GM18507 (cell line): ENCODE results near the gene CDK5.

ENCODE experiments used
- DNase-seq: peaks from one replicate; pipeline ENCODE4 v3.0.0; 2011; ENCODE audit warnings: low read depth; ENCODE audit not compliant: insufficient read length; ENCODE audit errors: extremely low spot score
- FAIRE-seq: peaks from 2 replicates; lab custom pipeline; 2011; peaks lifted over from hg19 to GRCh38; lab: Jason Lieb, UNC

CDK5 gene

DNA sequence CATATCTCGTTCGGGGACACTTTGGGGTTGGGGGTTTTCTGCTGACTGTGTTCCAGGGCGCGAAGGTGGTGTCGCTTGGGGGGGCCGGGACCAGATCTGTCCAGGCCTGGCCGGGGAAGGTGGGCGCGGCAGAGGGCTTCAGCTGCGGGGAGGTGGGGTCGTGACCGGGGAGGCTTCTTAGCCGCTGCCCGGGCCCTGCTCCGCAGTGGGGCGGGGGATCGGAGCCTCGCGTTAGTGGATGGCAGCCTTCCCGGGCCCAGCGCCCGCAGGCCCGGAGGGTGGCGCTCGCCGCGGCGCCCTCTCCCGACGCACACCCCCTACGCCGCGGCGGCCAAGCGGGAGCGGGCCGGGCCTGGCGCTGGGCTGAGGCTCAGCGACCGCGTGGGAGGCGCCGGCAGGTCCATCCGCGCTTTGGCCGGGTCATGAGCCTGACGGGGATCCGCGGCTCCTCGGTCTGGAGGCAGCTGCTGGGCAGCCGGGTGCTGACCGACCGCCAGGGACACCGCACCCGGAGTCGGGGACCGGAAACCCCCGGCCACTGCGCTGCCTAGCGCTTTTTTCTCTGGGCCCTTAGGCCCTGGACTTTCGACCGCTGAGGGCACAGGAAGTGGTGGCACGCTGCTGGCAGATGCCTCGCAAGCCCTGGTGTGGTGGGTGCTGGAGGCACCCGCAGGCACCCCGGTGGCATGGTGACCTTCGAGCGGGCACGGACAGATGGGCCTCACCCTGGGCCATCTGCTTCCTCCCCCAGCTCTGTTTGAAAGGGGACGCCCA lies 29.7 kb upstream of the CDK5 start:
- FAIRE-seq (no peak), DNase-seq (no peak)

DNA sequence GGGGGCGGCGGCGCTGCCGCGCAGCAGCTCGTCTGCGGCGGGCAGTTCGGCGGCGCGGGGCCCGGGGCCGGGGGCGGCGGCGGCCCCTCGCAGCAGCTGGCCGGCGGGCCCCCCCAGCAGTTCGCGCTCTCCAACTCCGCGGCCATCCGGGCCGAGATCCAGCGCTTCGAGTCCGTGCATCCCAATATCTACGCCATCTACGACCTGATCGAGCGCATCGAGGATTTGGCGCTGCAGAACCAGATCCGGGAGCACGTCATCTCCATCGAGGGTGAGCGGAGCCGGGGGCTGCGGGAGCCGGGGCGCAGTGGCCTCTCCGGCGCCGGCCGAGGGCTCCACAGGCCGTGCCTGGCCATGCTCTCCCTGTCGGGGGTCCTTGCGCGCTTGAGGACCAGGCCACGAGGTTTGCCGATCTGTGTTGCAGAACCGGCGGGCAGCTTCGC lies 29.1 kb upstream of the CDK5 start:
- DNase-seq (no peak), FAIRE-seq (no peak)

DNA sequence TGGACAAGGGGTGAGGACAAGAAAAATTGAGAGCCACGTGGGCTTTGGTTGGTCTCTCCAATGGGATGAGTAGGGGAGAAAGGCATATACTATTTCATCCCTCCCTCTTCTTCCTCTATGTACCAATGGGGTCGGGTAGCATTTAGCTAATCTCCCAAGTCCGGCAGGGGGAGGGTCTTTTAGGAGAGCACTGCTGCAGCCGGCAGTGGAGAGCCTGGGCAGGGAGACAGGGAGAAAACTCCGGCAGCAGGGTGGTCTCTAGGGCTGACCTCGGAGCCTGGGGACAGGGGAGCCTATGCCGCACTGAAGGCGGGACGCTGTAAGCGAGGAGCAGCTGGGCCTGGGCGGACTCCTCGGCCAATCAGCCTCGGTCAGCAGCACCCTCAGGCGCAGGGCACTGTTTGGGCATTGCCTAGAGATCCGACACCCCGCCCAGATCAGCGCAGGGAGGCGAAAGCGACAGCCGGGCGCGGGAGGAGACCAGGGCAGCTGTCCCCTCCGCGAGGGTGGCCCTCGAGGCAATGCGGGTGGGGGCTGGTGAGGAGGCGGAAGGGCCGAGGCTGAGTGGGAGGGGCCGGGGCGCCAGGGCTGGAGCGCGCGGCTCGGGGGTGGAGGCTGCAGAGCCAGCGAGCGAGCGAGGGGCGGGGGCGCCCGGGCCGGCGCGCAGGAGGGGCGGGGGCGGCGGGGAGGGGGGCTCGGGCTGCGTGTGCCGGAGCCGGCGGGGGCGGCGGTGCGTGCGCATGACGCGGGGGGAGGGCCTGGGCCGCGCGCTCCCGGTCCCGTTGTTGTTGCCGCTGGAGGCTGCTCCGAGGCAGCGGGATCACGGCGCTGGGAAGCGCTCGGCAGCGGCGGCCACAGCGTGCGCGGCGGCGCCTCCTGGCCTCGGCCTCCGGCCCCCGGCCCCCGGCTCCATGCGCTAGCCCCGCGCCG lies 28.3 kb upstream of the CDK5 start, which contains the start of gene AGAP3:
Gene AGAP3 (plus strand): TSS at position 785 of the 930 bp plus-strand sequence. CDS start 267 bp downstream, outside the sequence.
- DNase-seq (peak; percentile 73), FAIRE-seq (no peak)

DNA sequence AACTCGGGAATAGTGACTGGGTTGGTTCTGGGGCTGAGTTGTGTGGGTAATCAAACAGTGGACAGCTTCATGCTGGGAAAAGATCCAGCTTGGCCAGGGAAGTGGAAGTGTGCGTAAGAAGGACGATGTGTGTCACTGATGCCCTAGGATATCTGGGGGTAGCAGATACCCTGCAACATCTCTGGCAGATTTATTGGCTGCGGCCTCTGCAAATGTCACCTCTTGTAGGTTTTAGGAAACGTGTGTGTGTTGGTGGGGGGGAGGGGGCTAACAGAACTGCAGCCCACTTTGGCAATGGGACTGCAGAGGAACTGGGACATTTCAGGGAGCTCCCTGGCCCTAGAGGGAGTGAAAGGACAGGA lies 27.6 kb upstream of the CDK5 start:
- no peak for FAIRE-seq
- DNase-seq = no peak

DNA sequence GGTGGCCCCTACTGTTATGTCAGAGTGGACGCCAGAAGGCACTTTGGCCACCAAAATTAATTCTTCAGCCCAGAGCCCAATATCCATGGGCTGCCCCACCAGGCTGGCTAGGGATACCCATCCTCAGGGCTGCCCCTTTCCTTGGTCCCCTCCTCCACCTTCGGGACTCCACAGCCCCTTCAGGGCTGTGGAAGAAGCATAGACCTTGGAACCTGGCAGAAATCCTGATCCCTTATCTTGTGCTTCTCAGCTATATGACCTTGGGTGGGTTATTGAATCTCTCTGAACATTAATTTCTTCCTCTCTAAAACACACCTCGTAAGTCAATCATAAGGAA lies 26.1 kb upstream of the CDK5 start:
- FAIRE-seq (no peak), DNase-seq (no peak)

DNA sequence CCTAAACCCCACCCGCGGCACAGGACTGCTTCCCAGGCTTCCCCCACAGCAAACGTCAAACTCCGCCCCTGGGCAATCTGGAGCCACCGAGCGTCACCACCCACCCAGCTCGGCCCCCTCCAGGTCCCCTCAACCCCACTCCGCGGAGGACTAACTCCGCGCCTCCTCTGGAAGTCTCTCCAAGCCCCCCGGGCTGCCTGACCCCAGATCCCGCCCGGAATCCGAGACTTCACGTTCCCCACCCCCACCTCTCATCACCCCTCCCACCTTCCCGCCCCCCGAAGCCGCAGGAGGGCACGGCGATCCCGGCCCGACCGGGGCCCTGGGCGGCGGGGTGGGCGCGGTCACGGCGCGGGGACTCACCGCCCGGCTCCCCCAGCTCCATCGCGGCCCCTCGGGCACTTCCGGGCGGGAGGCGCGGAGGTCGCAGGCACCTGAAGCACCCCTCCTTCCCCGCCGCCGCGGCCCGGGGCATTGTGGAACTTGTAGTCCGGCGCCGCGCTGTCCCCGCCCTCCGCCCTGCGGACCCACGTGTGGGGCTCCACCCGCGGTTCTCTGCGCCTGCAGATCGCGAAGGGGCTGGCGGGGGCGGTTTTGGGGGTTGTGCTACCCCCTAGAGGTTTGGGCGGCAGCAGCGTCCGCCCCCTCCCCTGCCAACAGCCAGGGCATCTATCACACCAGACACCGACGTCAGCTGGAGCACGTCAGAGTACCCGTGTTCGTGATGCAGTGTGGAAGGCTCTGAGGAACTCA lies 25.6 kb upstream of the CDK5 start, which contains the start of gene TMUB1:
Gene TMUB1 (minus strand): TSS at position 423 of the 753 bp plus-strand sequence. CDS start 930 bp downstream, outside the sequence.
- DNase-seq (peak; percentile 58), FAIRE-seq (peak; percentile 46)

DNA sequence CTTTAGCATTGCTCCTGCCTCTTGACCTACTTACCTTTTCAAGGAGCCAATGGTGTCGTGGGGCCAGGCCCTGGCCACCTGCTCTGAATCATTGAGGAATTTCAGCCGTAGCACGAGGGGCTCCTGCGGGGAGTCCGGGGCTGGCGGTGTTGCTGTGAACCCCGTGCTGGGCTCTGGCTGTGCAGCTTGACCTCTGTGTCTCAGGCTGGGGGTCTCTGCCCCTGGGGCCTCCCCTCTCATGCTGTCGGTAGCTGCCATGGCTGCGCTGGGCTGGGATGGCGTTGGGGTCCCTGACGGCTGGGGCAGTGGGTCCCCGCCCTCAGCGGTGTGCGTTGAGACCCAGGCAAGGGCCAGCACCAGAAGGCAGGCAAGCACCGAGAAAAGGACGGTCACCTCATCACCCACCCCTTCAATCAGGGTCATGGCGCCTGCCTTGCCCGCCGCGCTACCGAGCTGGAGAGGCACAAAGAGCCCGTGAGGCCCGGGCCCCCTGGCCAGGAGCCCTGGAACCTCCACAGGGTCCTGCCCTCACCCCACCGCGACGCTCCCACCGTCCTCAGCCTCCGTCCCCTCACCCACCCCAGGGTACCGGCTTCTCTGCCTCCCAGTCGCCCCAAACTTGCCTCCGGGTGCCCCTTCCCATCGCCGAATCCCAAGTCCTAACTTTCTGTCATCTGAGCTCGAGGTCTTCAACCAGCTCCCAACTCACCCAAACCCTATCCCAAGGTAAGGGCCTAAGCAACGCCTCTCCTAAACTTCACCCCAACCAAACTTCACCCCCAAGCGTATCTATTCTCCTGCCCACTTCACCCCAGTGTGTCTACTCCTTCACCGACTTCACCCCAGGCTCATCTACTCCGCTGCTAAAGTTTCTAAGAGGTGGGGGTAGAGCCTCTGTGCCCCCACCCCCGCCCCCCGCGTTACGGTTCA lies 24.7 kb upstream of the CDK5 start:
- FAIRE-seq (no peak), DNase-seq (no peak)

DNA sequence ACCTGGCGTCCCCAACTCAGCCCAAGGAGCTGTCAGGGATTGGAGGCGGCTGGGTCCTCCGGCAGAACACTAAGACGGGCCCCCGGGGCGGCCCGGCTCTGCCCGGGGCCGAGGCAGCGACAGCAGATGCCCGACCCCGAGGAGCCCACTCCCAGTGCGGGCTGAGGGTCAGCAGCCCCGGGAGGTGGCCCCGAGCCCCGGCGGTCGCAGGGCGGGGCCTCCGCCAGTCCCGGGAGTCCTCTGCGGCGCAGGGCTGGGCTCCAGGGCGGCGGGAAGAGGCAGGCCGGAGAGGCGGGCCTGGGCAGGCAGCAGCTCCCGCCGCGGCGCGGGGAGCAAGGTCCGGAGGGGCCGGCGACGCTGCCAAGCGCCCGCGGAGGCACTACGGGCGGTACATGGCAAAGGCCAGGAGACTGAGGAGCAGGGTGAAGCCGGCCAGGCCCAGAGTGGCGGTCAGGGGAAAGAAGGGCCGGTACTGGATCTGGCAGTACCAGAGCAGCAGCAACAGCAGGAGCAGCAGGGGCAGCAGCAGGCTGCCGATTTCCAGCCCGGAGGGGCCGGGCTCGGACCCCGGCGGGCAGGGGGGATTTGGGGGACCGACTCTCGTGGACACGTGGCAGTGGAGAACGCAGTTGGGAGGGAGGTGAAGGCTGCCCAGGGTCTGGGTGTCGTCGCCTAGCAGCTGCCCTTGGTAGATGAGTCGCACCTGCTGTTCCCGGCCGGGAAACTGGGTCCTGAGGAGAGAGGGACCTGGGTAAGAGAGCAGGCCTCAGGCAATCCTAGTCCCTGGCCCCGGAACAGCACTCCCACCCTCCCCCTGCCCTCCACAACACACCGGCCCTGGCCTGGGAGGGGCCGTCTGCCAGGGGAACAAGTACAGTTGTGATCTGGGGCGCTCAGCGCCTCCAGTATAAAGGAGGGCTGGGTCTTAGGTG lies 23.7 kb upstream of the CDK5 start:
- DNase-seq (no peak), FAIRE-seq (no peak)

DNA sequence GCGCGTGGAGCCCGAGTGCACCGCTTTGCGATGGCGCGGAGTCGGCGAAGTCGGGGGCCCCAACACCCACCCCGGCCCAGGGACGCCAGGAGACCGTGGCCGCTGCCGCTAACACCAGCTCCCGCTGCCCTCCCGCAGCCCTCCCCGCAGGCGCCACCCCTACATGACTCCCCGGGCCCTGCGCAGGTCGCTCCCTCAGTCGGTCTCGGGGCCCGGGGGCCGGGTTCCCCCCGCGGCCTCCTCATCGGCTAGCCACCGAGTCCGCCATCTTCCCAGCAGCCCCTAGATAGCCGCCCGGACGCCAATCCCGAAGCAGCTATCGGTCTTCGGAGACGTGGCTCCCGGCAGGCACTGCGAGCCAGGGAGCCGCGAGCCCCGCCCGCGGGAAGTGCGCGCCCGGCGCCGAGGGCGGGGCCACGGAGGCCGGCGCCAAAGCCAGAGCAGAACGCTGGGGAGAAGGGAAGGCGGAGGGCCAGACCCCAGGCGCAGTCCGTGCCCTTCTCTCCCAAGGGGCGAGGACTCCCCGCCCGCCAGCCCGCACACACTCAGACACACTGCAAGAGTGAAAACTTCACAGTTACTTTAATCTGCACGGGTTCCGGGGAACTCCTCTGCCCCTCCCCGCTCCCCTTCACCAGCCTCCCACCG lies 22.9 kb upstream of the CDK5 start, which contains the start of gene FASTK:
Gene FASTK (minus strand): TSS at position 288 of the 648 bp plus-strand sequence. CDS start 43 bp downstream, at position 245.
- DNase-seq = peak; percentile 93
- FAIRE-seq = peak; percentile 92

DNA sequence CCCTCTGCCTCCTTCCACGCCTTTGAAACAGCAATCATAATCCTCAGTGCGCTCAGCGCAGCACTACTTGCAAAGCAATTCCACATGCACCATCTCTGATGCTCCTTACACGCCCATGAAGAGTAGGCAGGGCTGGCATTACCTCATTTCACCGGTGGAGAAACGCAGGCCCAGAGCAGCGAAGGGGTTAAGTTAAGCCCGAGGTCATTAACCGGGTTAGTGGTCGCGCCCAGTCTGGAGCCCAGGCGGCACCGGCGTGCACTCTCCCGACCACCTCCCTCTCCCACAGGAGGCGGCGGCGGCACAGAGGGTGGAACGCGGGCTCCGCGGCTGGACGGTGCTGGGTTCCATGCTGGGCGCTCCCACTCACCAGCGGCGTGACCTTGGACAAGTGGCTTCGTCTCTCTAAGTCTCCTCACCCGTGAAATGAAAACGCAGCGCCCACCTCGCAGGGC lies 22.4 kb upstream of the CDK5 start:
- FAIRE-seq = no peak
- DNase-seq = no peak

DNA sequence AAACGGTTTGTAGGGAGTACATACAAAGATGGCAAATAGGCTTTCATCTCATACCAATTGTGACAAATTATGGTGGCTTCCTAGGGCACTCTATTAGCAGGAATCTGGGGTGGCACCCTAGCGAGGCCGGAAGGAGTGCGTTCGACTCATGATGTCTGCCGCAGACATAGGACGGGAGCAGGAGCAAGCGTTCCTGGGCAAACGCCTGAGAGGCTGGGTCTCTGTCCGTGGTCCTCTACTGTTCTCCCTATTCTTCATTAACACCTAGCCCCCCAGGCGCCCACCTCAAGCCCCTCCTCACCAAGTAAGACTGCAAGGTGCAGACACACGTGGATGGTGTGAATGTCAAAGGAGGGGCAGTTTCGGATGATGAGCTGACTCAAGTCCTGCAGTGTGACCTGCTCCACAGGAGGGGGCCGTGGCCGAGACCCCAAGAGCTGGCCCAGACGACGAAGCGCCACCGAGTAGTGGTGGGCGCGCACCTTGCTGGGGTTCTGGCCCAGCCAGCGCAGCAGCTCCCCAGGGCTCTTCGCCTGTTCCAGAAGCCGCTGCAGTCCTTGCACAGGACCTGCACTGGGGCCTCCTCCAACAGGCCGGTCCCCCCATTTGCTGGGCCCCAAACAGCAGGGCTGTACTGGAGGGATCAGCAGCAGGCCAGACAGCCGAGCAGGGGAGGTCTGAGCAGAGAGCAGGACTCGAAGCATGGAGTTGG lies 21.7 kb upstream of the CDK5 start:
- FAIRE-seq (no peak), DNase-seq (no peak)

DNA sequence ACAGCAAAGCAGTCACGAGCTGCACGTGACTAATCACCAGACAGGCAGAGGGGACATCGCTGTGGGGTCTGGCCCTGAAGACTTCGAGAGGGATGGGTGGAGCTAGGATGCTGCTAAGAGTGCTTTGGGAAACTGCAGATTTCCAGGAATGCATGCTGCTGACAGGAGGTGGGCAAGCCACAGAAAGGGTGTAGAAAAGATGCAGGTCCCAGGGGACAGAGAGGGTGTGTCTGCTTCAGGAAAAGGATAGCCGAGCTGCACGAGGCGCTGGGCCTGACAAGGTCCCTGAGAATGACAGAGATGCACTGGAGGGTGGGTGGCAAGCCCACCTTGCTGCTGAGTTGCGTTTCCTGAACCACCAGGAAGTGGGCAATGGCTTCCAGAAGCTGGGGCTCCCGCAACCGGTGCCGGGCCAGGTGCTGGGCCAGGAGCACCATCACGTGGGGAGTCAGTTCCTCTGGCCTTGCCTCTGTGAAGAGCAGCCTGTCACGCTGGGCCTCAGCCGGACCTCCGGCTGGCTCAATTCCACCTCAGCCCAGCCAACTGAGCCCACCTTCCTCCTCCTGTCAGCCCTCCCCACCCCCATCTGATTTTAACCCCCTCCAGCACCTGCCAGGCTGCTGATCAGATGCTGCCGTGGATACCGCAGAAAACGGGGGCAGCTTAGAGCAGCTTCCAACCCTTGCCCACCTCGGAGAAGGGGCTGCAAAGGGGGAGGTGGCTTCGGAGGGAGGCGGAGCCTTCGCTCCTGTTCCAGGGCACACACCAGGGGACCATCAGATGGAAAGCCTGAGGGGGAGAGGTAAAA lies 20.7 kb upstream of the CDK5 start:
- FAIRE-seq = no peak
- no peak for DNase-seq

DNA sequence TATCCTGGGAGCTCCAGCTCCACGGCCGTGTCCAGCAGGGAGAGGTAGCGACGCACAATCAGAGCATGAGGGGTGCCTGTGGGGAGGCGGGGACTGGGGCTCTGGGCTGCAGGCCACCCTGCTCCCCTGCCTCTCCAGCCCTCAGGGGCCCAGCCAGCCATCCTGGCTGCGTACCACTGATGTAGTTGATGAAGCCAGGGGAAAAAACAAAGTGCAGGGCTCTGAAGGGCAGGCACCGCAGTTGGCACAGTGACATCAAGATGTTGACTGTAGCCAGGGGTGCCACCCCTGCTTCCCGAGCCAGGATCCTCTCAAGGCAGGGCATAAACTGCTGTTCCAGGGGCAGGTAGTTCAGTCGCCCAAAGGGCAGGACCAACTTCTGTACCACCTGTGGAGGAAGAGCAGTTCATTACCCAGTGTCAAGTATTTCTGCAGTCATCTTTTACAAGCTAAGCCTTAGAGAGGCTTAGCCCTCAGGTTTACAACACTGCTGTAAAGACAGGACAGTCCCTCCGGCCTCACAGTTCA lies 20.1 kb upstream of the CDK5 start:
- no peak for DNase-seq
- FAIRE-seq = no peak

DNA sequence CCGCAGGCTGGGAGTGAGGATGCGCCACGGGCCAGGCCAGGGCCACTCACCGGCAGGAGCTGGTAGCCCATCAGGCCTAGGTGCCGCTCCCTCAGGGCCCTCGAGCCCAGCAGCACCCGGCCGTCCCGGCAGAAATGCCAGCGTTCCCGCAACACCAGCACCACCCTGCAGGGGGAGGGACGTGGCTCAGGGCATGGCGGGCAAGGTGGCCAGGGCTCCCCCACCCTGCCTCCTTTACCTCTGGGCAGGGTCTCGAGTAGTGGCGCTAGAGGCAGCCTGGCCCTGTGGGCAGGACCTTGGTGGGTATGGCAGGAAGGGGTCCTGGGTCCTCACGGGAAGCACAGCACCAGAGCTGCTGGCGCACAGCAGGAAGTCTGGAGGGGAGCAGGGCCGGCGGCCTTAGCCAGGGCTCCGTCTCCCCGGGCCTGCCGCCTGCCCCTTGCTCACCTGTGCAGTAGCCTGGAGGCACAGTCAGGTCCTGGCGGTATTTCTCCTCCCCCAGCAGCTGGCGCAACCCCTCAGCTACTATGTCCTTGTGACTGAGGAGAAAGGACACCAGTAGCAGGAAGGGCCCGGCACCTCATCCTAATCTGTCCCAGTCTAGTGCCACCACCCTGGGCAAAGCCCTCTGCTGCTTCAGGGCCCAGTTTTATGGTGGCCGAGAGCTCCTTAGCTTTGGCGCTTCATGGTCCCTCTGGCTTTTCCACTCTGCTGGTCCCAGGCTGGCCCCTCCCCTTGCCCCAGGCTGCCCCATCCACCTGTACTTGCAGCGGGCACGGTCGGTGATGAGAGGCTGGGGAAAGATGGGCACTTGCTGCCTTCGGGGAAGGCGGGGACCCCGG lies 19.4 kb upstream of the CDK5 start:
- no peak for FAIRE-seq
- DNase-seq = no peak

DNA sequence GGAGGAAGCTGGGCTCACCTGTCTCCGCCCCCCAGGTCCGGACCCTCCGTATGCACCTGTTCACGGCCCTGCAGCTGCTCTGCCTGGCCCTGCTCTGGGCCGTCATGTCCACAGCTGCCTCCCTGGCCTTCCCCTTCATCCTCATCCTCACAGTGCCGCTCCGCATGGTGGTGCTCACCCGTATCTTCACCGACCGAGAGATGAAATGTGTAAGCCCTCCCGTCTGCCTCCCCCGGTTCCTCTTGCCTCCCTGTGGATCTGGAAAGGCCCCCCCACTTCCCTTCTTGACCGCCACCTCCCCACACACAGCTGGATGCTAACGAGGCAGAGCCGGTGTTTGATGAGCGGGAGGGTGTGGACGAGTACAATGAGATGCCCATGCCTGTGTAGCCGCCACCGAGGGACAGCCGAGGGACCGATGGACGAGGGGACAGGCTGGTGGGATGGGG lies 18.3 kb upstream of the CDK5 start:
- FAIRE-seq (no peak), DNase-seq (no peak)
